Activated CD8-positive, alpha-beta memory T cell treated with anti-CD3 and anti-CD28 coated beads for 4 hours (primary cell): ENCODE results near the gene CCNY.

Experiments
- DNase-seq, 2 donors: peaks; one replicate each; pipeline ENCODE4 v3.0.0-alpha.2; 2020; ENCODE audit warnings: low read depth in 2 of 2

CCNY gene

GRCh38 chr10:35452847-35453246 lies 116.5 kb downstream of the CCNY start:
- DNase-seq = no peak

GRCh38 chr10:35453855-35454532 lies 117.7 kb downstream of the CCNY start:
- no peak for DNase-seq

- DNase-seq = no peak
These were observed 119.9 kb downstream of the CCNY start for GRCh38 chr10:35456153-35456720.

- no peak for DNase-seq
These were observed 120.5 kb downstream of the CCNY start for GRCh38 chr10:35456784-35457183.

DNA sequence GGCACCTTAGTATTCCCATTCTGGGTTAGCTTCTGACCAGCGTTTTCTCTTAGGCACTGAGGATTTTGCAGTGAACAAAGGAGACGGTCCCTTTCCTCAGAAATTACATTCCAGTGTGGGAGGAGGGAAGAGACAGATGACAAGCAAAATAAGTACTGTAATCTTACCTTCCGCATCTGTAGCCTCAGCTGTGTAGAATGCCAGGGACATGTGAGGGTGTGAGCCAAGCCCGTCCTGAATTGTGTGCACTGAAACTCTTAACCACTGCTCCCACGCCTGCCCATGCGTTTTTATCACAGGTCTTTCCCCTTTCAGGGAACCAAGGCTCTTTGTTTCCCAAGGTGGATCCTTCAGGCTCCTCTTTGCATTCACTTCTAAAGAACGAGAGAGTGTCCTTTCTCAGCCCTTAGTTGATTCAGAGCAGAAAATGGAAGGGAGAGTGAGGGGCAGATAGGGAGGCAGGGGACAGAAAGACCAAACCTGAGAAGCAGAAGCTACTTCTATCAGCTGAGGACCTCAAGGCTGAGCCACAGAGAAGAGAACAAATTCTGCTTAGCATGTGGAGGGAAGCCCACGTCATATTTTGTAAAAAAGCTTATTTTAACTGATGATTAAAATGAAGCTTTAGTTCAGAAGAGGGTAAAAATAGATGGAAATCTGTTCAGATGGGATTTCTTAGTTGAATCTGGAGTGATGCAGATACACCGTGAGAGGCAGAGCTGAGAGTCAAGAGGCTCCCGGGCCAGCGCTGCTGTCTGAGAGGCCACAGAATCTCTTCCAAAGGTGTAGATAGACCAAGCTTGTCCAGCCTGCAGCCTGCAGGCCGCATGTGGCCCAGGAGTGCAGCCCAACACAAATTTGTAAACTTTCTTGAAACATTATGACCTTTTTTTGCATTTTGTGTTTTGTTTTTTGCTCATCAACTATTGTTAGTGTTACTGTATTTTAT lies 122.5 kb downstream of the CCNY start:
- DNase-seq = no peak

DNA sequence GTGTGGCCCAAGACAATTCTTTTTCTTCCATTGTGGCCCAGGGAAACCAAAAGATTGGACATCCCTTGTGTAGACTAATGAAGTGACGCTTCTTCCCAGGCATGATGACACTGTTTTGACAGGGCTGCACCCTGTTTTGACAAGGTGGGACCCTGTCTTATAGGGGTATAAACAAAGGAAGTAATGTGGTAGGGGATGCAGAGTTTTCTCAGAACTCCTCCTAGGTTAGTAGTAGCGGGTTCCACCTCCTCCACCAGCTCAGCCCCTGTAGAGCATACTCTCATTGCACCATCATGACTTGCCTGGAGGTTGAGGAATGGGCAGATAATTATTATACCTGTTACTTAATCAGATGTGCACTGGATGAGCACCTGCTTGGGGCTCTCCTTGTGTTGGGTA lies 123.1 kb downstream of the CCNY start:
- DNase-seq = no peak

GRCh38 chr10:35460852-35461460 lies 124.6 kb downstream of the CCNY start:
- DNase-seq = no peak

DNA sequence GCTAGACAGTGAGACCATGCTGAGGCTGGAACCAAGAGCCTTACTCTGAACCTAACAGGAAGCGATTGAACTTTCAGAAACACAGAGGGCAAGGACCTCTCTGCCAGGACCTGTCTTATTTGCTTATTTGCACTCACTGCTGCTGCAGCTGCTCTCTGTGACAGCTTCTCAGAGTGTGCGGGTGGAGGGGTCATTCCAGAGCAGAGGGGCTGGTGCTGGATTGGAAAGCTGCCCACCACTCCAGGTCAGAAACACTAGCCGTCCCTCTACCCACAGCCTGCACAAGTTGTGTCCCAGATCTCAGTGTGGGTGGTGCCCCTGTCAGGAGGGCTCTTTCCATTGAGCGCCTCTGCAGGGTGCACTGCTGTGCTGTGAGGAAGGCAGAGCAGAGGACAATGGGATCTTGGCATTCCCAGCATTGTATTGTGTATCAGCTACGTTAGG lies 126.2 kb downstream of the CCNY start:
- no peak for DNase-seq

DNA sequence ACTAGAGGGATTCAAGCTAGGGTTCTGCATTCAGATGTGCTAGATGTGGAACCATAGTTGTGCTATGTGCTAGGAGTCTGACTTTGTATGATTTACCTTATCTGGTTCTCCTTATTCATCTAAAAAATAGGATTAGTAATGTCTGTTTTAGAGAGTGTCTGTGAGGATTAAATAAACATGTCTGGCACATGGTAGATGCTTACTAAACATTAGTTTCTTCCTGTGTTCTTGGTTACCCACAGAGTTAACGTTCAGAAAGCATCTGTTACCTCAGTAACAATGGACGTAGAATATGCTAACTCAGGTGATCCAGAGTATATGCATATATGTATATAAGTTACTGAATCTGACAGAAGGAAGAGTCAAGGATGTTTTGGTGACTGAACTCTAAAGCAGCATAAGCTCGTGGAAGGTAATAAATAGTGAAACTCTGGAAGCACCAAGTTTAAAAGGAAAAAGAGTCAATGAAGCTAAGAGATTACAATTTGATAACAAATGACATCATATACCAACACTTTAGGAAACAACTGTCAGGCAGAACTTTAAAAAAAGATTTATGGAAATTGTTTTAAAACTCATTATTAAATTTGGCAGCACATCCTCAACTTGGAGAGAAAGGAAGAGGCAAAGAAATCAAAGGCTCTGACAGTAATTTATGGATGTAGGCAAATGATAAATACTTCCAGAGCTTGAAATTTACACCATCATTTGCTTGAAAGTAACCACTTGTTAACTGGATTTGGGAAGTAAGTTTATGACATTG lies 127.0 kb downstream of the CCNY start:
- DNase-seq = no peak

- no peak for DNase-seq
These were observed 127.6 kb downstream of the CCNY start for GRCh38 chr10:35463878-35464277.

DNA sequence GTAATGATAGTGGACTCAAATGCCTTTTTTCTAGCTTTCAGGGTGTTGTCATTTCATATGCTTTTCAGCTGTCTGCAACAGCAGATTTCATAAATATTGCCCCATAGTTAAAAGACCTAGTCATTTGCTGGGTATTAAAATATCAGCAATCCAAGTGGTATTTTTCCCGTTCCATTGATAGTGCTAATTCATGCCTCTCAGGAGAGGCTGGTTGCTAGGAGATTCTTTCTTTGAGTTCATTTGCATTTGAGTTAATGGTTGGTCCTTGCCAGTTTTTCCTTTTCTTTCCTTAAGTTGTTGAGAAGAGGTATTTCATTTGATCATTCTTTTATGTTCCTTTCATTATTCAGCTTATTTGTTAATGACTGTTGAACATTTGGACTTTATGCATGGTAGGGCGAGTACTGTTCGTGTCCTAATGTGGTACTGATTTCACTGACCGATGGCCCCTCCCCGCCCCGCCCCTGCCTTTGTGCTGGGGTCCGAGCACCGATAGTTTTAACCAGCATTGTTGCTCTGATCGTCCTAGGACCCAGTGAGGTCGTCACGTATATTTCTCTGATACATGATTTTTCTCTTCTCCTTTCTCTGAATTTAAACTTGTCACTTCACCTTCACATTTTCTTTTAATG lies 128.6 kb downstream of the CCNY start:
- no peak for DNase-seq

- no peak for DNase-seq
These were observed 129.4 kb downstream of the CCNY start for GRCh38 chr10:35465673-35466072.

- DNase-seq = no peak
These were observed 129.9 kb downstream of the CCNY start for GRCh38 chr10:35466170-35466569.

- DNase-seq = no peak
These were observed 130.4 kb downstream of the CCNY start for GRCh38 chr10:35466661-35467060.

- DNase-seq = no peak
These were observed 130.9 kb downstream of the CCNY start for GRCh38 chr10:35467186-35467585.

GRCh38 chr10:35470248-35470924 lies 134.1 kb downstream of the CCNY start:
- no peak for DNase-seq

- DNase-seq = no peak
These were observed 134.6 kb downstream of the CCNY start for GRCh38 chr10:35470925-35471315.

DNA sequence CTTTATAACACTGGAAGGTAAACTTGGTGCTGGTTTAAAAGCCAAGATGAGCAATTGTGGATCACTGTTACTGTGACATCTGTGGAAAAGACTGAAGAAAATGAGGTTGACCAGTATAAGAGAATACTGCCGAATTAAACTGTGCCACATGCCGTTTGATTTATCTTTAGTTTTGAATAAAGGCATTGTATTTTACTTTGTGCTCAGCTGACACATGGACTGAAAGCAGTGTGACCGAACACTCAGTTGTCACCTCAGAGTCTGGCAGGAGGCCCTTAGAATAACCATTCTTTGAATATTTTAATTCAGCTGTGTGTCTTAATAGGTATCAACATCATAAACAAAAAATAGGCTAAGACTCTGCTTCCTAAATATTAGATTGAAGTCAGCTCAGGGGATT lies 135.1 kb downstream of the CCNY start:
- DNase-seq = no peak

- no peak for DNase-seq
These were observed 143.8 kb downstream of the CCNY start for GRCh38 chr10:35480142-35480541.

DNA sequence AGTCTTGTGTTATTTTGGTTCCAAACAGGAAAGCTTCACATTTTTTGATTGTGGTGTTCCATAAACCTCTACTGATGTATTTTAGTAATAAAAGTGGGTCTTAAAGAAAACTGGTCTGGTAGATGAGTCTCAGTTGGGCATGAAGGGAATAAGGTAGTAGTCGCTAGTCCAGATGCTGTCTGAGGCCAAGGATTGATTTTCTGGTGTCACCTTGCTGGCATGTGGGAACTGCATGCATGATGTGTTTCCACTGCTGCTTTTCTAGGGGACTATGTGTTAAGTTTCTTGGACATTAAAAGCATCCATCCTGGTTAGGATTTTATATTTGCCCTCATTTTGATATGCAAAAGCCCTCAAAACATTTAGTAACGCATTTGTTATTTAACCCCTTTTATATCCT lies 145.1 kb downstream of the CCNY start:
- DNase-seq = no peak
